8988T (cell line): ENCODE results near the gene BMP7.

Source experiments
- DNase-seq: peaks from one replicate; pipeline ENCODE4 v3.0.0; 2011

Gene BMP7

GRCh38 chr20:57187068-57187634 is 79.3 kb downstream of the BMP7 start:
- DNase-seq = no peak

- no peak for DNase-seq
Measured at GRCh38 chr20:57186192-57186591, 80.2 kb downstream of the BMP7 start.

GRCh38 chr20:57185188-57185743 is 81.2 kb downstream of the BMP7 start:
- no peak for DNase-seq

- DNase-seq = no peak
Measured at GRCh38 chr20:57183457-57184009, 82.9 kb downstream of the BMP7 start.

- DNase-seq = no peak
Measured at GRCh38 chr20:57181639-57182038, 84.8 kb downstream of the BMP7 start.

- peak; percentile 45 for DNase-seq
Measured at GRCh38 chr20:57180954-57181353, 85.5 kb downstream of the BMP7 start.

- no peak for DNase-seq
Measured at GRCh38 chr20:57180387-57180786, 86.1 kb downstream of the BMP7 start.

GRCh38 chr20:57179265-57179664 is 87.2 kb downstream of the BMP7 start:
- no peak for DNase-seq

GRCh38 chr20:57178582-57179111 is 87.8 kb downstream of the BMP7 start:
- no peak for DNase-seq

- no peak for DNase-seq
Measured at GRCh38 chr20:57177636-57178280, 88.7 kb downstream of the BMP7 start.

GRCh38 chr20:57176842-57177241 is 89.6 kb downstream of the BMP7 start:
- no peak for DNase-seq

- DNase-seq = no peak
Measured at GRCh38 chr20:57175397-57176010, 90.9 kb downstream of the BMP7 start.

- DNase-seq = no peak
Measured at GRCh38 chr20:57174737-57175136, 91.7 kb downstream of the BMP7 start.

GRCh38 chr20:57173986-57174385 is 92.5 kb downstream of the BMP7 start:
- no peak for DNase-seq

GRCh38 chr20:57173041-57173440 is 93.4 kb downstream of the BMP7 start:
- DNase-seq = no peak

GRCh38 chr20:57170343-57170742 is 96.1 kb downstream of the BMP7 start:
- no peak for DNase-seq

- no peak for DNase-seq
Measured at GRCh38 chr20:57169162-57169561, 97.3 kb downstream of the BMP7 start.

- DNase-seq = no peak
Measured at GRCh38 chr20:57167971-57168701, 98.3 kb downstream of the BMP7 start.

GRCh38 chr20:57167292-57167655 is 99.2 kb downstream of the BMP7 start:
- no peak for DNase-seq

GRCh38 chr20:57166568-57167291 is 99.7 kb downstream of the BMP7 start:
- DNase-seq = no peak

- DNase-seq = no peak
Measured at GRCh38 chr20:57165427-57166004, 100.9 kb downstream of the BMP7 start.

- no peak for DNase-seq
Measured at GRCh38 chr20:57164872-57165271, 101.6 kb downstream of the BMP7 start.
